GM19452 (cell line): Measurements from ENCODE around the gene MEIS1.

Experiments
- ATAC-seq: cut with Tn5 transposase; IDR thresholded peaks from one replicate; pipeline ENCODE4 v1.9.1; 2021; ENCODE audit not compliant: unreplicated experiment

Gene MEIS1

DNA sequence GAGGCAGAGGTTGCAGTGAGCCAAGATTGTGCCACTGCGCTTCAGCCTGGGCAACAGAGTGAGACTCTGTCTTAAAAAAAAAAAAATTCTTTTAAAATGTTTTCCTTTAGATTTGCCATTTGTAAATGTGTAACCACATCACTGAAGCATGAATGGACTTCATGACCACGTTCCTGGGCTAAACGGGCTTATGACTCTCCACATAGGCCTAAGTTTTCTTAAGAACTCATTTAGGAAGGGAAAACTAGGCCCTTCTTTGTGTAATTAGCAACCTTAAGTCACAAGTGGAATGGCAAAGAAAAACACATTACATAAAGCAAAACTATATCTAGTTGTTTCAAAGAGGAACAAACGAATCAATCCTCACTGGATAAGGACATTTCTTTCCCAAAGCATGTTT is 99.5 kb downstream of the MEIS1 start:
- ATAC-seq: no peak

DNA sequence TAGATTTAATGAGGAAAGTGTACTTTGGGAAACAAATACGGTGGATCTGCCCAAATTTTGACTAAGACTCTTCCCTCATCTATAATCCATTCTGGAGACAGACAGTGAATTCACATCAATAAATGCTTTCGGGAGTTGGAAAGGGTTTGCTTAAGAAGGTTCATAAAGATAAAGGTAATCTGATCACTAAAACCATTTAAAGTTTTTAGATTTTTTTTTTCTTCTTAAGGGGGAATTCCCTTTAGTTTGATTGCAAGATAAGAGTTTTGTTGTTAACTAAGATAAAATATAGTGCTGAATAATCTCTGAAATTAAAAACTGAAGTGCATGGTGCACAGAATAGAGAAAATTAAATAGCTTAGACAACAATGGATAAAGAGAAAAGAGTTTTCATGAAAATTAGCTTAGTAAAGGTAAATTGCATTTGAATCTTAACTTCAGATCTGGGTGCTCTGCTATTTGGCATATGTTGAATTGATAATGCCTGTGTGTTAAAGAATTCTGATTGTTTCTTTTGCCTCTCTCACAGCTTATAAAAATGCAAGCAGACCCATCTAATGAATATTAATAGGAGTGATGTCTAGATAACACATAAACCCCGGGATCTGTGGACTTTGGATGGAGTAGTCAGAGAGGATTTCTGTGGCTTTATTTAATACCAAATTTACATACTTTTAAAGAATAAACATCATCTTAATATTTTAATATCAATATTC is 100.8 kb downstream of the MEIS1 start:
- no peak for ATAC-seq

DNA sequence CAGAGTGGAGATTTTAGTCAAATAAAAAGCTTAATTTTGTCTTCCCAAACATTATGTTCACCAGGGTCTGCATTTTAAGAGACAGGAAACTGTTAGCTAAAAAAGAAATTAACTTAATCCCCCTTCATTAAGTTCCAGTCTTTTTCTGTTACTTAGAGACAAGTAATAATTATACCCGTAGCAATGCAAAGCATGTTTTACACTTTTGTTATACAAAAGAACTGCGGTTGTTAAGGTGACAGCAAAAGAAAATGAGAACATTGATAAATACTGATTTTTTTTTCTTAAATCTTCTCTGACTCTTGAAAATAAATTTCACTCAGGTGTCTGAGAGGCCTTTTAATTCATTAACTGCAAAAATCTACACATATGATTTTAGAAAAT is 101.4 kb downstream of the MEIS1 start:
- no peak for ATAC-seq

DNA sequence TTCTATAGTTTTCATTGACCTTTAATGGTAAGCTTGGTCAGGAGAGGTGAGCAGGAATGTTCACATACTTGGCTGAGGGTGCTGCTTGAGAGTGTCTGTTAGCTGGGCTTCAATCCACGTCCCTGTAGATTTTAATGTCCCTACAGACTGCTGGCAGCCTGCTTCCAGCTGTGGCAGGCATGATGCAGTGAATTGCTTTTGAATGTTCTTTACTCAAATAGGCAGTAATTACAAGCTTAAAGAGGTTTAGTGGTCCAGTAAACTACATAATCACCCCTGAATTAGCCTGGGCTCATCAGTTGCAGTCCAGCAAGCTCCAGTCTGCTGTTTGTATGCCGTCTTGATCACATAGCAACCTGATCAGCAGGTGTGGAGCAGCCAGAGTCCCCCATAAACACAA is 102.1 kb downstream of the MEIS1 start:
- no peak for ATAC-seq

DNA sequence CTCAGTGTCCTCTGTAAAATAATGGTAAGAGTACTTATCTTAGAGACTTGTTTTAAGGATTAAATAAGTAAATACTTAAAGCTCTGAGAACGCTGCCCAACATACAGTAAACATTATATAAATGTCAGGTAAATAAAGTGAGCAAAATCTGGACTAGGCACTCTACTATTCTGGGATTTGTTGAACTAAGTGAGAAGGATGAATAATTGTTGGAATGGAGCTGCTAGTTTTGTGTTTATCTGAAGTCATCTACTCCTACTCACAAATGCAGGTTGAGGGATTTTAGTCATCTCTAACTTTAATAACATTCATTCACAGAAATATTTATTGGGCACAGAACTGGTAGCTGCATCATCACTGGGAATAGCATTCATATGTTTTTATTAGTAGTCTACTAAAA is 103.4 kb downstream of the MEIS1 start:
- no peak for ATAC-seq

DNA sequence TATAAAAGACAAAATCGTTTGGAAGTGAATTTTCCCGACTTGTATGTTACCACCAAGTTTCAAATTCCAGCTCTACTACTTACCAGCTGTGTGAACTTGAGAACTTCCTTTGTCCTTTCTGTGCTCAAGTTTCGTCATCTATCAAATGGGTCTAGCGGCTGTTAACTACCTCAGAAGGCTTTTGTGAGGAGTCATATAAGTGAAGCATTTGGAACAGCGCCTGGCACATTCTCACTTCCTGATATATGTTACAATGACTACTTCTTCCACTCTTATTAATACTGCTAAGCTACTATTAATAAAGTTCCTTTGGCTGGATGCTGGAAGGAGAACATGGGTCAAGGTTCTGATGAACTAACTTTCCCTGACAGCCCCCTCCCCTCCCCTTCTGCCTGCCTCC is 104.5 kb downstream of the MEIS1 start:
- ATAC-seq: no peak

GRCh38 chr2:66541646-66542045 is 106.7 kb downstream of the MEIS1 start:
- no peak for ATAC-seq

DNA sequence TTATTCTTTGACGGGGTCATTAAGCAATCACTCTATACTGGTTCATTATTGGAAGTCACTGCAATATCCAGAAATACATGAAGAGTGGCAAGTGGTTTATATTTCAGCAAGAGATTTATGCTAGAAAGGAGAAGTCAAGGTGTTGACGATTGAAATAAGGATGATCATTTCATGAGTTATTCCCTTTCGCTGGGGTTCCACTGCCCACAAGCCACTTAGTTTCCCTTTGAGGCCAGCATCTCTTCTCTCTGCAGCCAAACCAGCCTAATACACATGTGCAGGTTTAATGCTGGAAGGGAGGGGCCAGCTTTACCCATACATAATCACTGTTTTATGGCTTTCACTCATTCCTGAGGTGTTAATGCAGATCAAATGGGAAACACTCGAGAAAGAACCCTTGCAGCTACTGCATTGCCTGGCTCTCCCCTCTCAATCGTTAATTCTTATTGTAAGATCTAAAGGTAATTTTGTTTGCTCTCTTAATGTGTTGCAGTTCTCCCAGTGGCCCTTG is 108.4 kb downstream of the MEIS1 start:
- no peak for ATAC-seq

GRCh38 chr2:66544258-66544657 is 109.3 kb downstream of the MEIS1 start:
- no peak for ATAC-seq

DNA sequence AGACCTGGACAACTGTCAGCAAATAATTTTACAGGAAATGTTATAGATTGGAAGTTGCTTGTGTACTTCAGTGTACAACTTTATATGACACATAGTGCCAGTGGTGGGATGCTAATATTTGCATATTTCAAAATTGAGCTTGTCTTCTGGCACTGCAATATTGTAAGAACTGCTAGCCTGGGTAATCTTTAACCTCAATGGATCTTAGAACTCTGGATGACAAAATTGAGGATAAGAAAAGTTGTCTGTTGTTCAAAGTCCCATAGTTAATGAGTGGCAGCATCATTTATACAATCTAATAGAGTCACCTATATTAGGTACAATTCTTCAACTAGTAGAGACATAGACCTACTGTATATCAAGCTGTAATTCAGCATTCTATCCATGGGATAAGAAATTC is 110.3 kb downstream of the MEIS1 start:
- no peak for ATAC-seq

GRCh38 chr2:66547118-66547517 is 112.2 kb downstream of the MEIS1 start:
- ATAC-seq: no peak

DNA sequence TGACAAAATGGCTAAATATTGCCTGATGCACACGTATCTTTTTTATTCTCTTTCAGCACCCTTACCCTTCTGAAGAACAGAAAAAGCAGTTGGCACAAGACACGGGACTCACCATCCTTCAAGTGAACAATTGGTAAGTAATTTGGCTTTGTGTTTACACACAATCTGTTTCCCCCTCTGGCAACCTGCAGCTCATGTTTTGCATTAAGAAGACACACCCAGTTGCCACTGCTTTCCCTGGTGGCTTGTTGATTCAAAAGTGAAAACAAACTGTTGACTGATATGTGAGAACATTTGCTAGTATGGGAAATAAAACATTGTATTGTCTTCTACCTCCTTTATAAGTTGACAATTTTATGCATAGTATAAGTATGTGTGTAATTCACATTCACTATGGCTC is 113.0 kb downstream of the MEIS1 start:
- no peak for ATAC-seq

- ATAC-seq: no peak
These were observed 113.5 kb downstream of the MEIS1 start for GRCh38 chr2:66548422-66548821.

- no peak for ATAC-seq
These were observed 115.9 kb downstream of the MEIS1 start for GRCh38 chr2:66550826-66551225.

DNA sequence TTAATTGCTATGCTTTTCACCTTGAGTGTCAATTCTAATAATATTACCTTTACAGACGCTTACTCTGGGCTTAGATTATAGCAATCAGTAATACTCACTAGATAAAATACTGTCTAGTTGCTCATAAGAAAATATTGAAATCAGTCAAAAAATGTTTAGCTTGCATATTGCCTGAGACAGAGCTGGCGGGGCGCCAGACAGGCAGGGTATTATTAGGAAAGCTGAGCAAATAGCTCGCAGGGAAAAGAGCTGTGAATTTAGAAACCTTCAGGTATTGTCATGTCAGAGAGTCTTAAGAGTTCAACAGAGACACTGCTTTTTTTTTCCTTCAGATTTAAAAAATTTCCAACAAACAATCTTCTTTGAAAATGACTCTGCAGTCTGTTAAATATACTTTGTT is 118.4 kb downstream of the MEIS1 start:
- no peak for ATAC-seq

GRCh38 chr2:66555091-66555490 is 120.2 kb downstream of the MEIS1 start:
- ATAC-seq: no peak

- ATAC-seq: no peak
These were observed 120.8 kb downstream of the MEIS1 start for GRCh38 chr2:66555501-66556324.

GRCh38 chr2:66559672-66560071 is 124.7 kb downstream of the MEIS1 start:
- no peak for ATAC-seq

- no peak for ATAC-seq
These were observed 125.8 kb downstream of the MEIS1 start for GRCh38 chr2:66560683-66561082.

DNA sequence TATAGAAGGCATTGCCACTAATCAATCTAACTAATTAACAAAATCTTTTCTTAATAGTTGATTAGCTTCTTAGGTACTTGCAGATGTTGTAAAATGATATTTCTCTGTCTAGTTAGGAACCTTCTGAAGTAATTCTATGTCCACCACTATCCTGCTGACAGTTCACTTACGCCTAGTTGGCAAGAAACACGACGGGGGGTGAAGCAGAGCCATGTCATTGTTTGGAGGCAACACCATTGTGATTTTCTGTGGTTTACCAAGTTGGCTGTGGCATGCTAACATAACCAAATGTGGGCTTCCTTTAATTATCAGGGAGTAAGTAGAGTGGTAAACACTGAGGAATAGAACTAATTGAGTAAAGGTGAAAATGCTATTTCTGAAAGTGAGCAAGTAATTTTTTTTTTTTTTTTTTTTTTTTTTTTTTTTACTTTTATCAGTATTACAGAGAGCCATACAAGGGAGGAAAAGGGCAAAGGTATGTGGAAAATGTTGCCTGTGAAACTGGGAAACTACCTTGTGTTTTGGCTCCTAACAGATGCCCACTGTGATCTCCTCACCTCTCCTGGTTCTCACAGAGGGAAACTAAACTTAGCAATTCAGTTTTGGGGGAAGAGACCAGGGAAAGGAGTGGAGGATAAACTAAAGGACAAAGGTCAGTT is 126.8 kb downstream of the MEIS1 start:
- no peak for ATAC-seq

- no peak for ATAC-seq
These were observed 127.4 kb downstream of the MEIS1 start for GRCh38 chr2:66562304-66562685.

- no peak for ATAC-seq
These were observed 128.5 kb downstream of the MEIS1 start for GRCh38 chr2:66563473-66563872.
